GM21381 (cell line): ENCODE results near the gene PSMB11.
"Not testable (repeated sequence)": the region's sequence is repeated elsewhere in the genome, so short reads cannot be mapped to it uniquely, and the experiment has no call there.

ENCODE experiments used
- ATAC-seq: cut with Tn5 transposase; IDR thresholded peaks from one replicate; pipeline ENCODE4 v1.9.1; 2021; ENCODE audit warnings: mild to moderate bottlenecking, moderate library complexity; ENCODE audit not compliant: unreplicated experiment

The PSMB11 gene

GRCh38 chr14:23013749-23014054 lies 28.3 kb upstream of the PSMB11 start:
- not testable (repeated sequence) for ATAC-seq

GRCh38 chr14:23015618-23016017 lies 26.4 kb upstream of the PSMB11 start:
- no peak for ATAC-seq

GRCh38 chr14:23017091-23017490 lies 24.9 kb upstream of the PSMB11 start:
- ATAC-seq: no peak

- ATAC-seq: no peak
Observed at GRCh38 chr14:23018107-23018506, 23.9 kb upstream of the PSMB11 start.

- no peak for ATAC-seq
Observed at GRCh38 chr14:23020143-23021128, 21.6 kb upstream of the PSMB11 start.

- ATAC-seq: no peak
Observed at GRCh38 chr14:23021434-23021833, 20.6 kb upstream of the PSMB11 start.

- no peak for ATAC-seq
Observed at GRCh38 chr14:23021889-23022442, 20.0 kb upstream of the PSMB11 start.

GRCh38 chr14:23023022-23023794 lies 18.8 kb upstream of the PSMB11 start:
- ATAC-seq: no peak

GRCh38 chr14:23023795-23024152 lies 18.2 kb upstream of the PSMB11 start:
- ATAC-seq: no peak

- ATAC-seq: no peak
Observed at GRCh38 chr14:23024612-23025075, 17.4 kb upstream of the PSMB11 start.

- no peak for ATAC-seq
Observed at GRCh38 chr14:23025151-23025814, 16.7 kb upstream of the PSMB11 start.

GRCh38 chr14:23028799-23029198 lies 13.2 kb upstream of the PSMB11 start:
- ATAC-seq: no peak

- ATAC-seq: no peak
Observed at GRCh38 chr14:23030936-23031335, 11.1 kb upstream of the PSMB11 start.

GRCh38 chr14:23033251-23033727 lies 8.7 kb upstream of the PSMB11 start:
- ATAC-seq: no peak

GRCh38 chr14:23033801-23034497 lies 8.1 kb upstream of the PSMB11 start:
- ATAC-seq: no peak

GRCh38 chr14:23034498-23035302 lies 7.3 kb upstream of the PSMB11 start, which contains the start of gene PSMB5:
PSMB5 (minus strand) TSS chr14:23034900; CDS start chr14:23034881, 19 bp downstream.
- peak; percentile 89 for ATAC-seq

- no peak for ATAC-seq
Observed at GRCh38 chr14:23035303-23036144, 6.5 kb upstream of the PSMB11 start.

GRCh38 chr14:23040100-23040499 lies 1.9 kb upstream of the PSMB11 start:
- no peak for ATAC-seq
